Measurements from ENCODE around the gene C1S. TPM values are rescaled to one million over a fixed set of nuclear protein-coding genes. Genes with fewer than 3 reads are reported as not detected.
A peak's percentile ranks its signal among the peaks of the same experiment; 100 is the strongest.
"Not testable (repeated sequence)": the region's sequence is repeated elsewhere in the genome, so short reads cannot be mapped to it uniquely, and the experiment has no call there.

Gene C1S
- total RNA-seq, 4 donors from 2014 or later = 103 to 191 (median 117) TPM

DNA sequence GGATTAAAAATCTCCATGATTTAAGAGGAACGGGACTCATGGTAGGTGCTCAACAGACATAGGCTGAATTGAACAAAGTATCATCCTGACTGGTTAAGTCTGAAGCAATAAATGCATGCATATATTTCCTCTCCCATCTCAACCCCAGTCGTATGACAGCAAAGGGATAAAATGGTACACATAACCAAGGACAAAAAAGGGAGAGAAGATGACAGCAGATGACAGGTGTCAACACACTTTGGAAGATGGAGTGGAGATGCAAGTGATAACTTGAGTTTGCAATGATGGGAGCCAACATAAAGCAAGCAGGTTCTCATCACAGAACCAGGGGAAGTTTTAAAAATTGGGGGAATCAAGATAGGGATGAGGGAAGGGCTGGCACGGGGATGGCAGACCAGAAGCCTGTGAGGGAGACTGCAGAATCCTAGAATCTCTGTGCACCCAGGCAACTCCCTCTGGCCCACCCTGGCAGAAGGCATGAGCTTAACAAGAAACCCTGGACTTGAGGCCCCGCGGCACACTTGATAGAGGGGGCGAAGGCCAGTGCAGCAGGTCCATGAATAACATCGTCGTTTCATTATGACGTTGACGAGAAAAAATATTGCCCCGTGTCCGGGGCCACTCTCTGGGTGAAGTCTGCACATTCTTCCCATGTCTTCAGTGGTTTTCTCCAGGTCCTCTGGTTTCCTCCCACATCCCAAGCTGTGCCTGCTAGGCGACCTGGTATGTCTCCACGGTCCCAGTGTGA is 43.5 kb downstream of the C1S start:
- no peaks in the 10 kb centered on the region for H3K36me3 ChIP-seq
- 91 to 95% methylated on average over 9 to 14 of the region's 14 CpGs for whole genome bisulfite sequencing, 2 donors (ENCODE audit: low coverage in 1 of 2)
- intact Hi-C loops (cut with DNase I; ENCODE audit: low total_unique reads) = loop anchor here (10.0 kb wide), 1 partner anchor 139 kb away; no protein-coding TSS in a partner anchor
- H3K4me3 ChIP-seq = no peak overlapping the region
- DNase-seq = no peak
- peaks cover 0 to 7% of the 10 kb centered on the region in 2 donors for H3K9me3 ChIP-seq
- H3K27ac ChIP-seq = no peak overlapping the region
- TF ChIP-seq POLR2A (IDR thresholded peaks at IDR 0.05) = no peak
- in situ Hi-C loops (cut with MboI; ENCODE audit: low pct_ligation_motif_present in 1 of 4, low pct_unique_long_range_greater_than_20kb in 1 of 4, low sequenced_read_pairs in 3 of 4) = loop anchor here (10.0 to 25.0 kb wide), 3 partner anchors 159 to 192 kb away; partner anchors contain the start of genes C12orf57 (in 3 of the 4), RNU7-1 (in 3 of the 4), ATN1 (in 2 of the 4) and ENO2 (in 1 of the 4)
- H3K4me1 ChIP-seq = peaks cover 8 to 15% (median 12%) of the 10 kb centered on the region in 4 donors
- H3K27me3 ChIP-seq = no peaks in the 10 kb centered on the region

DNA sequence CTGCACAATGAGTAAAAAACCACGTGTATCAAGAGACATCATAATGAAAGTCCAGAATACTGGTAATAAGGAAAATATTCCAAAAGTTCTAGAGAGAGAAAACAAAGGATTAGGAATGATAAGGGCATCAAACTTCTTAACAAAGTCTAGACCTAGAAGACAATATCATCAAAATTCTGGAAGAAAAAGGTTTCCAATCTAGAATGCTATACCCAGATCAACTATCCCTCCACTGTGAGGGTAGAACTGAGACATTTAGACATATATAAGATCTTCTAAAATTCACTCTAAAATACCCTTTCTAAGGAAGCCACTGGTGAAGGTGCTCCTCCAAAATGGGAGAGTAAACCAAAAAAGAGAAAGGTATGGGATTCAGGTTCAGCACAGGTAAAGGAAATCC is 45.6 kb downstream of the C1S start:
- Histone ChIP-seq H3K27ac (no peak overlapping the region), H3K36me3 (no peaks in the 10 kb centered on the region), H3K9me3 (peaks cover 0 to 7% of the 10 kb centered on the region in 2 donors), H3K4me3 (no peak overlapping the region), H3K4me1 (peaks cover 12 to 22% (median 17%) of the 10 kb centered on the region in 4 donors), H3K27me3 (no peaks in the 10 kb centered on the region)
- TF ChIP-seq, protein P1, sequence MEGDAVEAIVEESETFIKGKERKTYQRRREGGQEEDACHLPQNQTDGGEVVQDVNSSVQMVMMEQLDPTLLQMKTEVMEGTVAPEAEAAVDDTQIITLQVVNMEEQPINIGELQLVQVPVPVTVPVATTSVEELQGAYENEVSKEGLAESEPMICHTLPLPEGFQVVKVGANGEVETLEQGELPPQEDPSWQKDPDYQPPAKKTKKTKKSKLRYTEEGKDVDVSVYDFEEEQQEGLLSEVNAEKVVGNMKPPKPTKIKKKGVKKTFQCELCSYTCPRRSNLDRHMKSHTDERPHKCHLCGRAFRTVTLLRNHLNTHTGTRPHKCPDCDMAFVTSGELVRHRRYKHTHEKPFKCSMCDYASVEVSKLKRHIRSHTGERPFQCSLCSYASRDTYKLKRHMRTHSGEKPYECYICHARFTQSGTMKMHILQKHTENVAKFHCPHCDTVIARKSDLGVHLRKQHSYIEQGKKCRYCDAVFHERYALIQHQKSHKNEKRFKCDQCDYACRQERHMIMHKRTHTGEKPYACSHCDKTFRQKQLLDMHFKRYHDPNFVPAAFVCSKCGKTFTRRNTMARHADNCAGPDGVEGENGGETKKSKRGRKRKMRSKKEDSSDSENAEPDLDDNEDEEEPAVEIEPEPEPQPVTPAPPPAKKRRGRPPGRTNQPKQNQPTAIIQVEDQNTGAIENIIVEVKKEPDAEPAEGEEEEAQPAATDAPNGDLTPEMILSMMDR (IDR thresholded peaks at IDR 0.05) = no peak
- no peak for TF ChIP-seq POLR2AphosphoS5 (IDR thresholded peaks at IDR 0.05)
- no peak for TF ChIP-seq EP300 (IDR thresholded peaks at IDR 0.05; ENCODE audit: low read depth)
- no peak for TF ChIP-seq POLR2A (IDR thresholded peaks at IDR 0.05)
- no peak for DNase-seq
- WGBS, 2 donors (ENCODE audit: low coverage in 1 of 2) = 88 to 90% methylated on average over 1 of the region's 1 CpG
- intact Hi-C loops (cut with DNase I; ENCODE audit: low total_unique reads) = loop anchor here (10.0 kb wide), 1 partner anchor 141 kb away; no protein-coding TSS in a partner anchor
- in situ Hi-C loops (cut with MboI; ENCODE audit: low pct_ligation_motif_present in 1 of 4, low pct_unique_long_range_greater_than_20kb in 1 of 4, low sequenced_read_pairs in 3 of 4) = loop anchor here (10.0 to 25.0 kb wide), 3 partner anchors 161 to 194 kb away; partner anchors contain the start of genes C12orf57 (in 3 of the 4), RNU7-1 (in 3 of the 4), ATN1 (in 2 of the 4) and ENO2 (in 1 of the 4)

DNA sequence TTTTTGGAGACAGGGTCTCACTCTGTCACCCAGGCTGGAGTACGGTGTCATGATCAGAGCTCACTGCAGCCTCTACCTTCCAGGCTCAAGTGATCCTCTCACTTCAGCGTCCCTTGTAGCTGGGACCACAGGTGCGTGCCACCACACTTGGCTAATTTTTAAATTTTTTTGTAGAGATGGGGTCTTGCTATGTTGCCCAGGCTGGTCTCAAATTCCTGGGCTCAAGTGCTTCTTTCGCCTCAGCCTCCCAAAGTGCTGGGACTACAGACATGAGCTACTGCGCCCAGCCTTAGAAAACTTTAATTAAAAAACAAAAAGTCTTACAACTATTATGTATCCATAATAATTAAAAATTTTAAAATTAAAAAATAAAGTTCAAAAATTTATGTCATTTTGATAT is 46.7 kb downstream of the C1S start:
- peaks cover 12 to 22% (median 17%) of the 10 kb centered on the region in 4 donors for H3K4me1 ChIP-seq
- H3K9me3 ChIP-seq, H3K36me3 ChIP-seq, H3K27me3 ChIP-seq, DNase-seq: not testable (repeated sequence)
- intact Hi-C loops (cut with DNase I; ENCODE audit: low total_unique reads) (loop anchor here (10.0 kb wide), 1 partner anchor 142 kb away; no protein-coding TSS in a partner anchor), in situ Hi-C loops (cut with MboI; ENCODE audit: low pct_ligation_motif_present in 1 of 4, low pct_unique_long_range_greater_than_20kb in 1 of 4, low sequenced_read_pairs in 3 of 4) (loop anchor here (10.0 to 25.0 kb wide), 3 partner anchors 162 to 195 kb away; partner anchors contain the start of genes C12orf57 (in 3 of the 4), RNU7-1 (in 3 of the 4), ATN1 (in 2 of the 4) and ENO2 (in 1 of the 4))
- WGBS, 2 donors (ENCODE audit: low coverage in 1 of 2) = 98% methylated on average over 3 to 5 of the region's 5 CpGs
- peak overlapping the region in 3 of 4 donors; percentile 93 to 95 (median 93) for H3K27ac ChIP-seq
- peak overlapping the region in 1 of 4 donors; percentile 69 for H3K4me3 ChIP-seq

DNA sequence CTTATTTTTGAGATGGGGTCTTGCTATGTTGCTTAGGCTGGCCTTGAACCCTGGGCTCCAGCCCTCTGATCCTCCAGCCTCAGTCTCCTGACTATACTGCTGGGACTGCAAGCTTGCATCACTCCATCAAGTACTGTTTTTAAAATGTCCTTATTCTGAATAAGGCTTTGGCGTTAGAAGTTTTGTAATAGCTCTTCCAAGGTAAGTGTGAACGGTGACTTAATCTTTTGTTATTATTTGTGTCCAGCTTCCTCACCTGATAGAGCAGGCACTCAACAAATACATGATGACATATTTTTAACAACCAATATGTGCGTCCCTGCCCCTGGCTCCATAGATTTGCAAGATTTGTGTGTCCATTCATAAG is 47.1 kb downstream of the C1S start:
- no peaks in the 10 kb centered on the region for H3K36me3 ChIP-seq
- in situ Hi-C loops (cut with MboI; ENCODE audit: low pct_ligation_motif_present in 1 of 4, low pct_unique_long_range_greater_than_20kb in 1 of 4, low sequenced_read_pairs in 3 of 4) (loop anchor here (10.0 to 25.0 kb wide), 3 partner anchors 163 to 195 kb away; partner anchors contain the start of genes C12orf57 (in 3 of the 4), RNU7-1 (in 3 of the 4), ATN1 (in 2 of the 4) and ENO2 (in 1 of the 4)), intact Hi-C loops (cut with DNase I; ENCODE audit: low total_unique reads) (loop anchor here (2.0 to 10.0 kb wide), 3 partner anchors 47 to 241 kb away; partner anchors contain the start of genes C1S and TPI1)
- H3K4me1 ChIP-seq = peaks cover 12 to 22% (median 17%) of the 10 kb centered on the region in 4 donors
- peak overlapping the region; percentile 54 to 69 (median 62) for H3K4me3 ChIP-seq
- no peaks in the 10 kb centered on the region for H3K27me3 ChIP-seq
- TF ChIP-seq POLR2AphosphoS5 (IDR thresholded peaks at IDR 0.05) (no peak), POLR2A (IDR thresholded peaks at IDR 0.05) (no peak), EP300 (IDR thresholded peaks at IDR 0.05; ENCODE audit: low read depth) (no peak)
- TF ChIP-seq, protein P1 (IDR thresholded peaks at IDR 0.05) = no peak
- H3K9me3 ChIP-seq = peaks cover 0 to 7% of the 10 kb centered on the region in 2 donors
- 24 to 28% methylated on average over 3 of the region's 3 CpGs for WGBS, 2 donors (ENCODE audit: low coverage in 1 of 2)
- no peak for DNase-seq
- peak overlapping the region; percentile 92 to 95 (median 93) for H3K27ac ChIP-seq
